OCI-LY3 (cell line): ENCODE results near the gene TAS1R1.

Experiments used
- EZH2phosphoT487 ChIP-seq: fragments of 200-600 bp; shearing (Covaris generic); IDR thresholded peaks from 2 replicates; pipeline ENCODE4 v1.6.1; 2018; ENCODE audit warnings: antibody characterized with exemption, mixed run types, low read depth
- TF ChIP-seq, protein P1 (sequence below): fragments of 200-600, 300-600 bp; sonication (generic); IDR thresholded peaks from 2 replicates; pipeline ENCODE4 v1.5.1; 2014; ENCODE audit warnings: antibody characterized with exemption, low read length, low read depth

DNA sequence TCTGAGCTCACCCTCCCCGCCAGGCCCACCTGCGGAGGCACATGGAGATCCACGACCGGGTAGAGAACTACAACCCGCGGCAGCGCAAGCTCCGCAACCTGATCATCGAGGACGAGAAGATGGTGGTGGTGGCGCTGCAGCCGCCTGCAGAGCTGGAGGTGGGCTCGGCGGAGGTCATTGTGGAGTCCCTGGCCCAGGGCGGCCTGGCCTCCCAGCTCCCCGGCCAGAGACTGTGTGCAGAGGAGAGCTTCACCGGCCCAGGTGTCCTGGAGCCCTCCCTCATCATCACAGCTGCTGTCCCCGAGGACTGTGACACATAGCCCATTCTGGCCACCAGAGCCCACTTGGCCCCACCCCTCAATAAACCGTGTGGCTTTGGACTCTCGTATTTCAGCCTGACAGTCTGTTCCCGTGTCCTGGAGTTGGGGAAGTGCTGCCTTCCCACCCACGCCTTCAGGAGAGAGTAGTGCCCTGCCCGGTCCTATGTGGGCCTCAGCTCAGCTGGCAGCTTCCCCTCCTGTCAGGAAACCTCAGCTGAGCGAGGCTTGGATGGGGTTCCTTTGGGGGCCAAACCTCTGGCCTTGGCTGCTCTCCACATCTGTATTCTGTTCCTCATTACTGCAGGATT is 33.9 kb downstream of the TAS1R1 start:
- TF ChIP-seq, protein P1, sequence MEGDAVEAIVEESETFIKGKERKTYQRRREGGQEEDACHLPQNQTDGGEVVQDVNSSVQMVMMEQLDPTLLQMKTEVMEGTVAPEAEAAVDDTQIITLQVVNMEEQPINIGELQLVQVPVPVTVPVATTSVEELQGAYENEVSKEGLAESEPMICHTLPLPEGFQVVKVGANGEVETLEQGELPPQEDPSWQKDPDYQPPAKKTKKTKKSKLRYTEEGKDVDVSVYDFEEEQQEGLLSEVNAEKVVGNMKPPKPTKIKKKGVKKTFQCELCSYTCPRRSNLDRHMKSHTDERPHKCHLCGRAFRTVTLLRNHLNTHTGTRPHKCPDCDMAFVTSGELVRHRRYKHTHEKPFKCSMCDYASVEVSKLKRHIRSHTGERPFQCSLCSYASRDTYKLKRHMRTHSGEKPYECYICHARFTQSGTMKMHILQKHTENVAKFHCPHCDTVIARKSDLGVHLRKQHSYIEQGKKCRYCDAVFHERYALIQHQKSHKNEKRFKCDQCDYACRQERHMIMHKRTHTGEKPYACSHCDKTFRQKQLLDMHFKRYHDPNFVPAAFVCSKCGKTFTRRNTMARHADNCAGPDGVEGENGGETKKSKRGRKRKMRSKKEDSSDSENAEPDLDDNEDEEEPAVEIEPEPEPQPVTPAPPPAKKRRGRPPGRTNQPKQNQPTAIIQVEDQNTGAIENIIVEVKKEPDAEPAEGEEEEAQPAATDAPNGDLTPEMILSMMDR = no peak
- no peak for TF ChIP-seq EZH2phosphoT487
